ENCODE measurements around the gene CYP19A1. TPM values are rescaled to one million over a fixed set of nuclear protein-coding genes. Genes with fewer than 3 reads are reported as not detected.

The CYP19A1 gene
- total and polyA plus RNA-seq, 3 experiments from 2014 or later, result not detected

DNA sequence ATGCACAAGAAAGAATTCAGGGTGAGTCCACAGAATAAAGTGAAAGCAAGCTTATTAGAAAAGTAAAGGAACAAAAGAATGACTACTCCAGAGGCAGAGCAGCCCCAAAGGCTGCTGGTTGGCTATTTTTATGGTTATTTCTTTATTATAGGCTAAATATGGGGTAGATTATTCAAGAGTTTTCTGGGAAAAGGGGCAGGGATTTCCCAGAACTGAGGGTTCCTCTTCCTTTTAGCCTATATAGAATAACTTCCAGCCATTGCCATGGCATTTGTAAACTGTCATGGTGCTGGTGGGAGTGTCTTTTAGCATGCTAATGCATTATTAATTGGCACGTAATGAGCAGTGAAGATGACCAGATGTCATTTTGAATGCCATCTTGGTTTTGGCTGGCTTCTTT, 16.7 kb upstream of the CYP19A1 start:
- CTCF ChIA-PET, result interaction anchor here (0.7 kb wide), 1 partner anchor 11 kb away, joined by 3 read pairs; no protein-coding TSS in a partner anchor

DNA sequence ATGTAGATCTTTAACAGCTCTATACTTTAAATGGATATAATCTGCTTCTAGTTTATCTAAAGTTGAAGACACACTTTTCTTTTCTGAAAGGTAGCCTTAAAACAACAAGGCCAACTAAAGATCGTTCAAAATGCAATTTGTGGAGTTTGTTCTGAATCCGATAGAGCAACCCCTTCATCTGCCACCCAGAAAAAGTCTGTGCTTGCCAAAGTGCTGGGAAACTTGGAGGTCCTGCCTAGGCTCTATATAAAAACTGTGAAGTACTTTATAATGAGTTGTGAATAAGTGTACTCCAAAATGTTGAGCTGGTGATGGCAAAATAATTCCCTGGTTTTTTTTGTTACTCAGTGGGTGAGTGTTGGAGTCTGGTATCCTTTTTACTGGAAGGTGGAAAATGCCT, 15.6 kb upstream of the CYP19A1 start:
- peaks cover 2 to 19% of the 10 kb centered on the region in 2 donors for H3K27me3 Mint-ChIP-seq
- no peak overlapping the region for H3K27ac Mint-ChIP-seq
- H3K36me3 ChIP-seq (ENCODE audit: insufficient read depth, low read length), result no peaks in the 10 kb centered on the region
- H3K27me3 ChIP-seq (ENCODE audit: insufficient read depth, low read length, poor library complexity, severe bottlenecking), result peaks cover 3% of the 10 kb centered on the region
- no peak overlapping the region for H3K4me3 Mint-ChIP-seq
- no peak for DNase-seq
- ChIA-PET POLR2A (no interaction called here), CTCF (no interaction called here)
- H3K9me3 Mint-ChIP-seq, result no peaks in the 10 kb centered on the region
- no peak overlapping the region for H3K27ac ChIP-seq (ENCODE audit: low read depth, low read length)
- no peaks in the 10 kb centered on the region for H3K4me1 ChIP-seq (ENCODE audit: insufficient read depth, low read length)
- no peaks in the 10 kb centered on the region for H3K9me3 ChIP-seq (ENCODE audit: low read length)
- no peak overlapping the region for H3K4me3 ChIP-seq (ENCODE audit: low read length)
- H3K4me1 Mint-ChIP-seq, result peaks cover 0 to 11% (median 0%) of the 10 kb centered on the region in 3 donors
- H3K36me3 Mint-ChIP-seq, result no peaks in the 10 kb centered on the region

More for the DNA sequence above, 16.7 kb upstream of the CYP19A1 start:
- Histone ChIP-seq H3K4me3 (ENCODE audit: low read length) (no peak overlapping the region), H3K9me3 (ENCODE audit: low read length) (no peaks in the 10 kb centered on the region), H3K36me3 (ENCODE audit: insufficient read depth, low read length) (no peaks in the 10 kb centered on the region), H3K4me1 (ENCODE audit: insufficient read depth, low read length) (no peaks in the 10 kb centered on the region), H3K27ac (ENCODE audit: low read depth, low read length) (no peak overlapping the region), H3K27me3 (ENCODE audit: insufficient read depth, low read length, poor library complexity, severe bottlenecking) (peaks cover 3% of the 10 kb centered on the region)
- Mint-ChIP-seq H3K4me1 (peaks cover 0 to 11% (median 0%) of the 10 kb centered on the region in 3 donors), H3K27ac (no peak overlapping the region), H3K27me3 (peaks cover 2 to 19% of the 10 kb centered on the region in 2 donors), H3K36me3 (no peaks in the 10 kb centered on the region), H3K9me3 (no peaks in the 10 kb centered on the region), H3K4me3 (no peak overlapping the region)
- POLR2A ChIA-PET, result no interaction called here
- DNase-seq, result no peak

DNA sequence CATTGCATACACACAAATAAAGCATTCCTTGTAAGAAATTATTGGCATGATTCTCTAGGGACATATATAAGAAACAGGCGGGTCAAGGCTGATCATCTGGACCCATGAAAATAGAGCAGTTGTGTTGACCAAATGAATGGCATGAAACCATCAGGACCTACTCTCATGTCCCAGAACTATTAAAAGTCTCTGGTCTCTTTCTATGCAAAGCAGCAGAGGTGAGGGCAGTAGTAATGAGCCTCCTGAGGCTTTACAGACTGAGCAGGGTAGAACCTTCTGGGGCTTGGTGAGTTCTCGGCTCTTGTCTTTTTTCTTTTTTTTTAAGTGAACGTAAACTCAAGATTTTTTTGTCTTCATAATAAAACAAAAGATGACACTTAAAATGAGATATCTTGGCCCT, 12.3 kb upstream of the CYP19A1 start:
- peaks cover 0 to 4% (median 2%) of the 10 kb centered on the region in 3 donors for H3K4me1 Mint-ChIP-seq
- no peaks in the 10 kb centered on the region for H3K36me3 Mint-ChIP-seq
- CTCF ChIA-PET, result no interaction called here
- no peak for DNase-seq
- no peaks in the 10 kb centered on the region for H3K9me3 Mint-ChIP-seq
- H3K4me3 ChIP-seq (ENCODE audit: low read length), result no peak overlapping the region
- H3K9me3 ChIP-seq (ENCODE audit: low read length), result no peaks in the 10 kb centered on the region
- no peaks in the 10 kb centered on the region for H3K36me3 ChIP-seq (ENCODE audit: insufficient read depth, low read length)
- H3K27me3 ChIP-seq (ENCODE audit: insufficient read depth, low read length, poor library complexity, severe bottlenecking), result no peaks in the 10 kb centered on the region
- no peak overlapping the region for H3K4me3 Mint-ChIP-seq
- no peak overlapping the region for H3K27ac Mint-ChIP-seq
- POLR2A ChIA-PET, result no interaction called here
- no peaks in the 10 kb centered on the region for H3K4me1 ChIP-seq (ENCODE audit: insufficient read depth, low read length)
- H3K27ac ChIP-seq (ENCODE audit: low read depth, low read length), result no peak overlapping the region
- H3K27me3 Mint-ChIP-seq, result peaks cover 2 to 29% of the 10 kb centered on the region in 2 donors

DNA sequence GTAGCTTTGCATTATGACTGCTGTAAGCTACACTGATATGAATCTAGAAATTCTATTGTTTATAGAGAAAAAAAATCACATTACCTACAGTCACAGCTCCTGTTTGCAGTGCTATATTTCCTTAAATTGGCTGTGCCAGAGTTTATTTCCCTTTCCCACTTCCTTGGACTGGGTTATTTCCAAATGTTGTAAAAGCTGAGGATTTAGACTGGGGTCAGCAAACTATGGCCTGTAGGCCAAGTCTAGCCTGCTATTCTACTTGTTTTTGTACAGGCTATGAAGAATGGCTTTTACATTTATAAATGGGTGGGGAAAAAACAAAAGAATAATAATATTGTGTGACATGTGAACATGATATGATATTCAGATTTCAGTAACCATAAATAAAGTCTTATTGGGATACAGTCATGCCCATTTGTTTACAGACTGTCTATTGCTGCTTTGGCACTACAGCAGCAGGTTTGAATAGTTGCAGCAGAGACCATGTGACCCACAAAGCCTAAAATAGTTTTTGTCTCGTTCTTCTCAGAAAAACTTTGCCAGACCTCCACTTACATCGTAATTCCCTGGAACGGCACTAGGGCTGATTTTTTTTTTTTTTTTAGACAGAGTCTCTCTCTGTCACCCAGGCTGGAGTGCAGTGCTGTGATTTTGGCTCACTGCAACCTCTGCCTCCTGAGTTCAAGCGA, 10.9 kb upstream of the CYP19A1 start:
- Mint-ChIP-seq H3K9me3 (no peaks in the 10 kb centered on the region), H3K27me3 (peaks cover under 1 to 25% of the 10 kb centered on the region in 2 donors), H3K27ac (no peak overlapping the region), H3K36me3 (no peaks in the 10 kb centered on the region), H3K4me1 (peaks cover 0 to 4% (median 2%) of the 10 kb centered on the region in 3 donors), H3K4me3 (no peak overlapping the region)
- no peak overlapping the region for H3K4me3 ChIP-seq (ENCODE audit: low read length)
- H3K27ac ChIP-seq (ENCODE audit: low read depth, low read length), result no peak overlapping the region
- H3K9me3 ChIP-seq (ENCODE audit: low read length), result no peaks in the 10 kb centered on the region
- CTCF ChIA-PET, result no interaction called here
- H3K27me3 ChIP-seq (ENCODE audit: insufficient read depth, low read length, poor library complexity, severe bottlenecking), result no peaks in the 10 kb centered on the region
- H3K4me1 ChIP-seq (ENCODE audit: insufficient read depth, low read length), result no peaks in the 10 kb centered on the region
- no peaks in the 10 kb centered on the region for H3K36me3 ChIP-seq (ENCODE audit: insufficient read depth, low read length)
- no peak for DNase-seq
- POLR2A ChIA-PET, result no interaction called here

GRCh38 chr15:51348688-51349087, 10.3 kb upstream of the CYP19A1 start:
- Histone ChIP-seq H3K4me1 (ENCODE audit: insufficient read depth, low read length) (no peaks in the 10 kb centered on the region), H3K36me3 (ENCODE audit: insufficient read depth, low read length) (no peaks in the 10 kb centered on the region), H3K27me3 (ENCODE audit: insufficient read depth, low read length, poor library complexity, severe bottlenecking) (no peaks in the 10 kb centered on the region), H3K9me3 (ENCODE audit: low read length) (no peaks in the 10 kb centered on the region), H3K27ac (ENCODE audit: low read depth, low read length) (no peak overlapping the region), H3K4me3 (ENCODE audit: low read length) (no peak overlapping the region)
- ChIA-PET CTCF (no interaction called here), POLR2A (no interaction called here)
- Mint-ChIP-seq H3K27me3 (peaks cover 0 to 24% of the 10 kb centered on the region in 2 donors), H3K27ac (no peak overlapping the region), H3K4me1 (peaks cover 0 to 4% (median 2%) of the 10 kb centered on the region in 3 donors), H3K36me3 (no peaks in the 10 kb centered on the region), H3K4me3 (no peak overlapping the region), H3K9me3 (no peaks in the 10 kb centered on the region)
- DNase-seq, result no peak

DNA sequence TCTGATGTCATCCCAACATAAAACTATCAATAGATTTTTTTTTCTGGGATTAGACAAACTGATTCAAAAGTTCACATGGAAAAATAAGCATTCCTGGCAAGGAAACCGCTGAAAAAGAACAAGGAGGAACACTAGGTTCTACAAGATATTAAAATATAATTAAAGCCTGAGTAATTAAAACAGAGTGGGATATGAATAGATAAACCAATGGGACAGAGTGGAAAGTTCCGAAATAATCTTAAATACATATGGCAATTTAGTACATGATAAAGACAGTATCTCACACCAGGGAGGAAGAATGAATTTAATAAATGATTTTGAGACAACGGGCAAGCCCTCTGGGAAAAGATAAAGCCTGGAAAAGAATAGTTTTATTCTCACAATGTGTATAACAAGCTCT, 7.7 kb upstream of the CYP19A1 start:
- H3K4me1 Mint-ChIP-seq, result peaks cover 0 to 4% (median 2%) of the 10 kb centered on the region in 3 donors
- H3K4me1 ChIP-seq (ENCODE audit: insufficient read depth, low read length), result no peaks in the 10 kb centered on the region
- H3K4me3 ChIP-seq (ENCODE audit: low read length), result no peak overlapping the region
- H3K9me3 ChIP-seq (ENCODE audit: low read length), result no peaks in the 10 kb centered on the region
- no peak overlapping the region for H3K27ac Mint-ChIP-seq
- H3K4me3 Mint-ChIP-seq, result no peak overlapping the region
- DNase-seq, result no peak
- no peaks in the 10 kb centered on the region for H3K36me3 Mint-ChIP-seq
- ChIA-PET CTCF (no interaction called here), POLR2A (no interaction called here)
- no peak overlapping the region for H3K27ac ChIP-seq (ENCODE audit: low read depth, low read length)
- H3K9me3 Mint-ChIP-seq, result no peaks in the 10 kb centered on the region
- H3K27me3 ChIP-seq (ENCODE audit: insufficient read depth, low read length, poor library complexity, severe bottlenecking), result no peaks in the 10 kb centered on the region
- H3K36me3 ChIP-seq (ENCODE audit: insufficient read depth, low read length), result no peaks in the 10 kb centered on the region
- peaks cover 3 to 33% of the 10 kb centered on the region in 2 donors for H3K27me3 Mint-ChIP-seq

GRCh38 chr15:51343466-51343865, 5.1 kb upstream of the CYP19A1 start:
- peaks cover 20 to 36% of the 10 kb centered on the region in 2 donors for H3K27me3 Mint-ChIP-seq
- Histone ChIP-seq H3K27ac (ENCODE audit: low read depth, low read length) (no peak overlapping the region), H3K4me1 (ENCODE audit: insufficient read depth, low read length) (no peaks in the 10 kb centered on the region), H3K36me3 (ENCODE audit: insufficient read depth, low read length) (no peaks in the 10 kb centered on the region), H3K4me3 (ENCODE audit: low read length) (no peak overlapping the region), H3K27me3 (ENCODE audit: insufficient read depth, low read length, poor library complexity, severe bottlenecking) (no peaks in the 10 kb centered on the region), H3K9me3 (ENCODE audit: low read length) (no peaks in the 10 kb centered on the region)
- no peak overlapping the region for H3K27ac Mint-ChIP-seq
- ChIA-PET POLR2A (no interaction called here), CTCF (no interaction called here)
- no peaks in the 10 kb centered on the region for H3K36me3 Mint-ChIP-seq
- H3K4me1 Mint-ChIP-seq, result no peaks in the 10 kb centered on the region
- H3K4me3 Mint-ChIP-seq, result no peak overlapping the region
- DNase-seq, result no peak
- peaks cover 0 to 3% (median 0%) of the 10 kb centered on the region in 5 donors for H3K9me3 Mint-ChIP-seq

- Mint-ChIP-seq H3K4me1 (no peaks in the 10 kb centered on the region), H3K27ac (peak overlapping the region in 1 of 8 donors; percentile 26), H3K36me3 (no peaks in the 10 kb centered on the region), H3K27me3 (peaks cover 21 to 35% of the 10 kb centered on the region in 2 donors), H3K4me3 (no peak overlapping the region), H3K9me3 (peaks cover 0 to 3% (median 0%) of the 10 kb centered on the region in 5 donors)
- H3K9me3 ChIP-seq (ENCODE audit: low read length), result no peaks in the 10 kb centered on the region
- H3K4me1 ChIP-seq (ENCODE audit: insufficient read depth, low read length), result no peaks in the 10 kb centered on the region
- H3K27me3 ChIP-seq (ENCODE audit: insufficient read depth, low read length, poor library complexity, severe bottlenecking), result no peaks in the 10 kb centered on the region
- H3K4me3 ChIP-seq (ENCODE audit: low read length), result no peak overlapping the region
- ChIA-PET POLR2A (no interaction called here), CTCF (no interaction called here)
- H3K36me3 ChIP-seq (ENCODE audit: insufficient read depth, low read length), result no peaks in the 10 kb centered on the region
- DNase-seq, result no peak
- H3K27ac ChIP-seq (ENCODE audit: low read depth, low read length), result no peak overlapping the region
Observed at GRCh38 chr15:51342227-51342999, 4.0 kb upstream of the CYP19A1 start.

Measured in CD8-positive, alpha-beta memory T cell (primary cell).